GM18867 (cell line): ENCODE results near the gene ADAMTS14.

Experiments used
- ATAC-seq: cut with Tn5 transposase; IDR thresholded peaks from one replicate; pipeline ENCODE4 v1.9.1; 2021; ENCODE audit warnings: mild to moderate bottlenecking, moderate library complexity; ENCODE audit not compliant: unreplicated experiment

ADAMTS14 gene

DNA sequence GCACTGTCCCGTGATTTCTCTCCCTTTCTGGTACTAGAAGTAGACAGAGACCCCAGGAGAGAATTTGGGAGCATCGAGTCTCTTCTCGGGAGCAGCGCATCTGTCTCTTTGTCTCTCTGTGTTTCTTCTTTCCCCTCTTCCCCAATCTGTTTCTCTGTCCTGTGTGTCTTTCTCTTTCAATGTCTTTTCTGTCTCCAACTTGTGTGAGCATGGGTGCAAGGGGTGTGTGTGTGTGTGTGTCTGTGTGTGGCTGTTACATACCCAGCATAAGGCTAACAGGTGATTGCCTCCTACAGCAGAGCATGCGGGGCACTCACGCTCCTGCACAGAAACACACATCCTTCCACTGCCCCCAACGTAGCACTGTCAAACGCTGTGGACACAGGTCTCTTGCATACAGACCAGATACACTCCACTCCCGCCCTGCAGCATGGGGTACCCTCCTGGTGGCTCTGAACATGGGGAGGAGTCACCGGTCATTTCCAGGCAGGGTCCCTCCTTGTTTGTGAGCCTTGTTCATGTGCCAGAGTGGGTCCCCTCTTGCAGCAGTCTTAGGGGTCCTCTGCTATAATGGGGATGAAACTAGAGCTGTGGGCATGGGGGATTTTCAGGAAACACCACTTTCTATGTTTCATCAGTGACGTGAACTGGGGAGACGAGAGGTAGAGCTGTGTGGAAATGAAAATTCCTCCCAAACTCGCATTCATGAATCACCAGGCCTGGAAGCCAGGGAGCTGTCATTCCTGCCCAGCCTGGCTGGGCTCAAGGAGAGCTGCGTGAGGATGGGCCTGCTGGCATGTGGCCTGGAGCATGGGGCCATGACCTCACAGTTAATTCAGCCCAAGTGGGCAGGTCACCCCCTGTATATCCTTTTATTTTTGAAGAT is 980 bp downstream of the ADAMTS14 start:
- no peak for ATAC-seq

DNA sequence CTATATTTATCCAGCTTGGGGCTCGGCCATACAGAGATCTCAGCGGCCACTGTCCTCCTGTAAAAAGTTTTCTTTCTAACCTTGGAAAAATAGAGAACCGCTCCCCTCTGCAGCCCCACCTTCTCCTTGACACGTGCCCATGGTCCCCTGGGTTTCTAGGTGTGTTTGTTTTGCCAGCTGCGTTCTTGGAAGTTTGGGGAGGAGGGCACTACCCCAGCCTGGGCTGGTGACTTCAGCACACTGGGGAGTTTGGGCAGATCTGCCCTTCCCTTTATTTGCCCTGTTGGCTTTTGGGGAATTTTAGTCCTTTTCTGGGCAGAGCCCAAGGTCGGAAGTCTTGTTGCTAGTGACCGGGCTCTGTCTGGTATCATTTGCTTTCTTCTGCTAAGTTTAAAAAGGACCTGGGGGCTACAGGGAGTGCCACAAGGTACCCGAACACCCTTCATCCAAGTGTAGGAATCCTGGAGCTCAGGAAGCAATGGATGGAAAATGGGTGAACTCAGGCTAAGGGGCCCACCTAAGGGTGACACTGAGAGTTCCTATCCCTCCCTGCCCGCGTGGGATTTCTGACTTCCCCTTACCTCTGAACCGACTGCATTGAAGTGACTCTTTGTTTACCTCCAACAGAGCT is 1.7 kb downstream of the ADAMTS14 start:
- no peak for ATAC-seq

DNA sequence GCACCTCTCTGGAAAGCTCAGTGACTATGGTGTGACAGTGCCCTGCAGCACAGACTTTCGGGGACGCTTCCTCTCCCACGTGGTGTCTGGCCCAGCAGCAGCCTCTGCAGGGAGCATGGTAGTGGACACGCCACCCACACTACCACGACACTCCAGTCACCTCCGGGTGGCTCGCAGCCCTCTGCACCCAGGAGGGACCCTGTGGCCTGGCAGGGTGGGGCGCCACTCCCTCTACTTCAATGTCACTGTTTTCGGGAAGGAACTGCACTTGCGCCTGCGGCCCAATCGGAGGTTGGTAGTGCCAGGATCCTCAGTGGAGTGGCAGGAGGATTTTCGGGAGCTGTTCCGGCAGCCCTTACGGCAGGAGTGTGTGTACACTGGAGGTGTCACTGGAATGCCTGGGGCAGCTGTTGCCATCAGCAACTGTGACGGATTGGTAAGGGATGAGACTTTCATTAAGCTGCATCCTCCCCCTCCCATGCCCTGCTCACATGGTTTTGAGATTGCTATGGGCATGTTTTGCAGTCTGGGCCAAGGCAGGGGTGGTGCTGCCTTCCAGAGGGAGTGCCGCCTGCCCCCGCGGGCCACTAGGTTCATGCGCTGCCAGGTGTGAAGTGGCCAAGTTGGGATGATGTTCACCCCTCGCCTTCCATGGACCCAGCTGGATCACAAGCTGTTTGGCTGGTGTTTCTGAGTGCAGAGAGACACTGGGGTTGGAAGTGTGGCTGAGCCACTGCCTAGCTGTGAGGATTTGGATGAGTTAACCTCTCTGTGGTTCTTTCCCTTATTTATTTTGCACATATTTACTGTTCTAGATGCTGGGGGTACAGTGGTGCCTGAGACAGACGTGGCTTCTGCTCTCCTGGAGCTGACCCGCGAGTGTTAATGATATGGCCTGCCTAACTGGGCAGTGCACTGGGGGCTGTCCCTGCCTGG is 2.5 kb downstream of the ADAMTS14 start:
- ATAC-seq = no peak

DNA sequence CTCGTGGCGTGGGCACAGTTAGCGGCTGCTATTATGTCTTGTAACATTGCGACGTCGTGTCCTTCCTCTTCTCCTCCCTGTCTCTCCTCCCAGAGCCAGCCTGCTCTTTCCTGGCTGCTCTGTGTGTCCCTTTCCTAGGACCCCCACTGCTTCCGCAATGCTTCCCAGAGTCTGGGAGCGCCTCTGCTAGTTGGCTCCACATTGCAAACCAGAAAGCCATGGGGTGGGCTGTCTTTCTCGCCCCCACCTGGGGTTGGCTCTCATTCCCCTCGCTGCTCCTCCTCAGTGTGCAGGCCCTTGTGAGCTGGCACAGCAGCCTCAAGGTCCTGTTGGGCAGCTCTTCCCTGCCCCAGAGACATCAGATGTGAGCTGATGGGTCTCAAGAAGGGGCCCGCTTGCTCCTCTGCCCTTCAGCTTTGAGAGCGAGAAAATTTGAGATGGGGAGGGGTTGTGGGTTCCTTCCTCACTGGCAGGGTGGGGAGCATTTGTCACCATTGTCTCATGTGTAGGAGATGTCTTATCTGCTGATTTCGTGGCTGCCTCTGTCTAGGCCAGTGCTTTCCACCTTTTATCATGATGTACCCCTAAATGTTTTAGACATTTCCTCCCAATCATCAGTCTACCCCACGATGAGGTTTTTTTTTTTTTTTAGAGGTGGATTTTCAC is 3.3 kb downstream of the ADAMTS14 start:
- no peak for ATAC-seq

DNA sequence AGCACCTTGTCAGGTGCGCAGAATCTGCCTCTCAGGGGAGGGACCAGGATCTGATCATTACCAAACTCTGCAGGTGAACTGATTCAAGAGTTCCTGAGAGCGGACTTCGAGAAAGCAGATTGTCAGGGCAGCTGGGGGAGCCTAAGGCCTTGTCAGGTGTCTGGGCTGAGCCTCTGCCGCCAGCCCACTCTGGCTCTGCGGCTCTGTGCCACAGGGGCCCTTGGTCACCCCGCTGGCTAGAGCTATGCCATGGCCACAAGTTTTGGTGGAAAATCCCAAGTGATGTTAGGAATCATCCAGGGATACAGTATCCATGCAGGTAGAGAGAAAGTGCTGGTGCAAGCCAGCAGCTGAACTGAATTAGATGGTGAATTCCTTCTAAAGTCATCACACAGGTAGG is 4.2 kb downstream of the ADAMTS14 start:
- ATAC-seq = no peak

DNA sequence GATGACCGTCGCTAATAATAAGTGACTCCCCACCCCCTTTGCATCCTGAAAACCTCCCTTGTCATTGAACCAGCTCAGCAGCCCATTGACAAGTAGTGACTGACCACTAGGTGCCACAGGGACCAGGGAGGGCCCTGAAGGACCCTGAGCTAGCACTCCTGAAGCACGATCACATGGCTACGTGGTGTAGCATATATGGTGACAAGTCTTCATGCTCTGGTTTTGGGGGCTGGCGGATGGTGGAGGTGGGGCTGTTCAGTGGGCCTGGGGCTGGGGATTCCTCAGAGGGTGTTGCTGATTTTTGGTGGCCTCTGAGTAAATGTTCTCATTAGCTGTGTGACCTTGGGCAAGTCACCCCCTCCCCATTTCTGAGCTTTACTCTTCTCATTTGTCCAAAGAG is 4.7 kb downstream of the ADAMTS14 start:
- ATAC-seq = no peak

DNA sequence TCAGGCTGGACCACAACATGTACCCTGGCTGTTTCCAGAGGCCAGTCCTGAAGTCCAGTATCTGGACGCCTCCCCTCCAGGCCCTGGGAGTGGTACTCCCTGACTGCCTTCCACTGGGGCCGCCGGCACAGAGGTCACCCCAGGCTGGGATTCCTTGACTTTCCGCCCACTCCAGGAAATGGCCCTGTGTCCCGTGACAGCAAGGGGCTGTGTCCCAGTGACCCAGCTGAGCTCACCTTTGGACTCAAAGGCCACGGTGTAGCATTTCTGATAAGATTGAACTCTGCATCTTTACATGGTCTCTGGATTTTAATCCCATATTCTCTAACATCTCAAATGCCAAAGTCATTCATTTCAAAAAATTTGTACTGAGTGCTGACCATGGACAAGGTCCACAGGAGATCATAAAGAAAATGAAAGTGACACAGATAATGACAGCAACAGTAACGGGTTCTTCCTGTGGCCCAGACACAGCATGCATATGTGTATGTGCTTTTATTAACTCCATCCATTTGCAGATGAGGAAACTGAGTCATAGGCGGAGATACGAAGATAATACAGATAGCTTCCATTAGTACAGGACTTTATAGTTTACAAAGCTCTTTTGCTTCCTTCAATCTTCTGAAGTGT is 5.4 kb downstream of the ADAMTS14 start:
- no peak for ATAC-seq

DNA sequence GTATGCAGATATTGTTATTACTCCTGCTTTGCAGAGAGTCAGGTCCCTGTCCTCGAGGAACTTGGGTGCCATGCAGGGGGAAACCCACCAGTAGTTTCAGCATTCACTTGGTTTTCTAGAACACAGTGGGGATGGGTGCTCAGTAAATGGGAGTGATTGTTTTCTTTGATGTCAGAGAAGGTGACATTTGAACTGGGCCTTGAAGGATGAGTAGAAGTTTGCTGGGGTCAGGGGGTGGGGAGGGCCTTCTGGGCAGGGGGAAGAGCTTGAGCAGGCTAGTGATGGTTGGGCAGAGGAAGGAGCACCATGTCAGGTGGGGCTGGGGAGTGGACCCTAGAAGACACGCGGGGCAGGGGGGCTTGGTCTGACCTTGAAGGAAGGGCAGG is 5.9 kb downstream of the ADAMTS14 start:
- no peak for ATAC-seq

DNA sequence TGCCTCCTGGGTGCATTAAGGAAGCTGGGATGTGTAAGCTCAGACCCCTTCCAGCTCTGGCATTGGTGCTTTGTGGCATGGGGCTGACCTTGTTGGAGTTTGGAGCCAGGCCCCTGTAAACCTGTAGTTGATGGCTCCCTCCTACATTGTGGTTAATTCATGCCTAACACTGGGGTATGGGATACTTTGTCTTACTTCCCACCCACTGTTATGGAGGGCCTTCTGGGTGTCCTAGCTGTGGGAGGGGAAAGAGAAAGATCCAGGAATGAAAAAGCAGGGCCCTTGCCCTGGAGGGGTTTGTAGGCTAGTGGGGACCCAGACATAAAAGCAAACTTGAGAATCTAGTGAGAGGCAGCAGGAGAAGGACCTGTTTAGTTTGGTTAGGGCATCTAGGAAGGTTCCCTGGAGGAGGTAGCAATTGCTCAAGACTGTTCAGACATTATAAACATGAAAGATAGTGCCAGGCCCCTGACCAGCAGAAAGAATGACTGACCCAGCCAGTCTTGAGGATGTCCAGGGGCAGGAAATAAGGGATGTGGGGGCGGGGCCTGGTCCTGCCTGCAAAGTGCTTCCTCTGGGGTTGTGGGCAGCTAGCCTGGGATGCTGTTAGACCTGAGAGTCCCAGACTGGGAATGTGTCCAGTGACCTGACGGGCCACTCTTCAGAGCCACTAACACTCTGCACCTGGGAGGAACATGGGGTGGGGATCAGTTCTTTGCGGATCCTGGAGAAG is 6.6 kb downstream of the ADAMTS14 start:
- no peak for ATAC-seq

DNA sequence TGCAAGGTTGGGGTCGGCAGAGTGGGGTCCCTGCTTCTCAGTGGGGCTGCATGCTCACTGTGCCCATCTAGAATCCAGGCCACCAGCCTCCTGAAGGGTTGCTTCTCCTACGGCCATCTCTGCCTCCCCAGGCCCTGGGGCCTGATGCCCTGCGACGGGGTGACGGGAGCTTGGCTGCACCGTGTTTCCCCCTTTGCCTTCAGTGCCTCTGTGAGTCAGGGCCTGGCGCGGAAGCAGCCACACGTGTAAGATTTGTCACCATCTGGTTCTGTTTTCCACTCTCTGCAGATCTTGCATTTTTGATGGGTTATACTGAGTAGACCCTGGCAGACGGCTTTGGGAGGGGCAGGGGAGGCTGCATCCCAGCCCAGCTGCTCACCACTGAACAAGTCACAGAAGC is 7.2 kb downstream of the ADAMTS14 start:
- no peak for ATAC-seq

DNA sequence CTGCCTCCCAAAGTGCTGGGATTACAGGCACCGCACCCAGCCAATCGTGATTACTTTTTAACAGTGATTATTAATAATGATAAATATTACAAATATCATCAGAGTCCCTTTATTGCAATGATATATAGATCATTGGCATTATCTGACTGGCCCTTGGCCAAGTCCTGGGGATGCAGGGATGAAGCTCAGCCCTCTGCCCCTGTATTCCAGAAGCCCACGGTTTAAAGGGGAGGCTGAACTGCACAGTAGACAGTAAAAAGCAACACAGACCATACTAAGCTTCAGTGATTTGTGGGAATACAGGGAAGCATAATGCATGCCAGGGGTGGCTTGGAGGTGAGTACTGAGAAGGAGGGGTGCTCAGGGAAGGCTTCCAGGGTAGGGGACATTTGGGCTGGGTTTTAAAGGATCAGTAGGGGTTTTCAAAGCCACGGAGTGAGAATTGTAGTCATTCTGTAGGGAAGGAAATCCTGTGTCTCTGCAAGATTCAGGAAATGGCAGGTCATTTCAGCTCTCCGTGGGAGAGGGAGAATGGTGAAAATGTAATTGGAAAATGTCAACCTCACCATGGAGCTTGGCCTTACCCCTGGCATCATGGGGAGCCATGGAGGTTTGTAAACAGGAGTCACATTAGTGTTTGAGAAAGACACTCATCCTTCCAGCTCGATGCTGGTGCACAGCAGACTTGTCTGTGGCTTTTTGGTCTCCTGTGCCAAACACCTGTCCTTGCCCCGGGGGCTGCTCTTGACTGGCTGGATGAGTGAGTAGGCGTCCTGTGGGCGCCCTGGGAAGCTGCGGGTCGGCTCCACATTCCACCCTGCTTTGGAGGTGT is 8.8 kb downstream of the ADAMTS14 start:
- no peak for ATAC-seq

DNA sequence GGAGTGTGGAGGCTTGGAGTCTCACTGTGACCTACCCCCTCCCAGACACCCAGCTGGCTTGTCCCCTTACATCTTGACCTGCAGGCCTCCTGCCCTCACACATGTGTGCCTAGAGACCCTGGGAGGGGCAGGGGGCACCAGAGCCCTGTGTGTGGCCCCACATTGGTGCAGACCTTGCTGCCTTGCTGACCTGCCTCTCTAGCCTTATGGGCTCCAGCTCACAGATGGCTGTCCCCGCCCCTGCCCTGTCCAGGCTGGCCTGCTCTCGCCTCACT is 9.4 kb downstream of the ADAMTS14 start:
- ATAC-seq = no peak

DNA sequence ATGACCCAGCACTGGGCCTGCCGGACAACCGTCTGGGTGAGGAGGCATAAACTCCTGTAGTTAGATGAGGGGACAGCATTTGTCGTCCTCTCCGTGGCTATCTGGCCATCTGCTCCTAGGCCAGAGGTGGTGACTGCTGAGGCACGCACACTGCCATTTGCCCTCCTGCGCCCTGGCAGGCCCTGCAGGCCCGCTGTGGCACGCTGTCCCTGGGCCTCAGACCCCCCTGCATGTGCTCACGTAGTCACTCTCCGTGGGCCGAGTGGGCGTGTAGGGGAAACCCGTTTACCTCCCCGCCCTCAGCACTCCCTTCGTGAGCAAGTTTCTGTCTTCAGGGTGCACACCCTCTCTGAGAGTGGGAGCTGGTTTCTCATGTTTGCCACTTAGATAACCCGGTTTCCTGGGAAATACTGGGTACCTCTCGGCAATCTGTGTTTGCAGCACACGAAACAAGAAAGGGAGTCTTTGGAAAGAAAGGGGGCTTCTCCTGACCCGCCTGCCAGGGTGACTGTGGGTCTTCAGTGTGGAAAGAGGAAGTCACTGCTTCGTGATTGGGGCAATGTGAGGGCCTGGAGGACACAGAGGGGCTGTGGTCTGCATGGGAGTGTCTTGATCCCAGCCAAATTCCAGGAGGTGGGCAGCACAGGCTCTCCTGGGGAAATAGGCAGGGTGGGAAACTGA is 10.8 kb downstream of the ADAMTS14 start:
- no peak for ATAC-seq

DNA sequence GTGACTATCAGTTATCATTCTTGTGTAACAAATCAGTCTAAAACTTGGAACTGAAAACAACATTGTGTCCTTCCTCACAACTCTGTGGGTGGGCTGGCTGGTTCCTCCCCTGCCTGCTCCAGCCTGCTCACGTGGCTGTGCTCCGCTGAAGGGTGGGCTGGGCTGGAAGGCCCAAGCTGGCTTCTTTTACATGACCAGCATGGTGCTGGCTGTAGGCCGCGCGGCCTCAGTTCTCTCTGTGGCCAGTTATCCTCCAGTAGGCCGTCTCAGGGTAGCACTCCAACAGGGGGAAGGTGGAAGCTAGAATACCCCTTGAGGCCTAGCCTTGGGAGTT is 11.3 kb downstream of the ADAMTS14 start:
- no peak for ATAC-seq

DNA sequence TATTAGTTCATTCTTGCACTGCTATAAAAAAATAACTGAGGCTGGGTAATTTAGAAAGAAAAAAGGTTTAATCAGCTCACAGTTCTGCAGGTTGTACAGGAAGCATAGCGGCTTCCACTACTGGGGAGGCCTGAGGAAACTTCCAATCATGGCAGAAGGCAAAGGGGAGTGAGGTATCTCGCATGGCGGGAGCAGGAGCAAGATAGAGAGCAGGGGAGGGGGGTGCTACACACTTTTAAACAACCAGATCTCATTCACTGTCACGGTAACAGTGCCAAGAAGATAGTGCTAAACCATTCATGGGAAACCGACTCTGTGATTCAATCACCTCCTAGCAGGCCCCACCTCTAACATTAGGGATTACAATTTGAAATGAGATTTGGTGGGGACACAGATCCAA is 11.6 kb downstream of the ADAMTS14 start:
- no peak for ATAC-seq

DNA sequence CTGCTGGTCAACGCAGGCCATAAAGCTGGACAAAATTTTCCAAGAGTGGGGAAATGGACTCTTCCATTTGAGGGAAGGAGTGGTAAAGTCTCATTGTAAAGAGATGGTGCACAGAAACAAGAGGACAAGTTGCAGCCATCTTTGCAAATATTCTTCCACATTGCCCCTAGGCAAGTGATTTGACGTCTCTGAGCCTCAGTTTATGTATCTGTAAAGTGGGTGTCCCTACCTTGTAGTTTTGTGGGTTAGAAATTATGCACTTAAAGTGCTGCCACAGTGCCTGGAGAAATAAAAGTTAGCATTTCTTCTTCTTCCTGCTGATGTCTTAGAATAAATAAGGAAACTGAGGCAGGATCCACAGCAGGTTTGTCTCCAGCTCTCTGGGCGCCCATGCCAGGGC is 12.1 kb downstream of the ADAMTS14 start:
- ATAC-seq = no peak

DNA sequence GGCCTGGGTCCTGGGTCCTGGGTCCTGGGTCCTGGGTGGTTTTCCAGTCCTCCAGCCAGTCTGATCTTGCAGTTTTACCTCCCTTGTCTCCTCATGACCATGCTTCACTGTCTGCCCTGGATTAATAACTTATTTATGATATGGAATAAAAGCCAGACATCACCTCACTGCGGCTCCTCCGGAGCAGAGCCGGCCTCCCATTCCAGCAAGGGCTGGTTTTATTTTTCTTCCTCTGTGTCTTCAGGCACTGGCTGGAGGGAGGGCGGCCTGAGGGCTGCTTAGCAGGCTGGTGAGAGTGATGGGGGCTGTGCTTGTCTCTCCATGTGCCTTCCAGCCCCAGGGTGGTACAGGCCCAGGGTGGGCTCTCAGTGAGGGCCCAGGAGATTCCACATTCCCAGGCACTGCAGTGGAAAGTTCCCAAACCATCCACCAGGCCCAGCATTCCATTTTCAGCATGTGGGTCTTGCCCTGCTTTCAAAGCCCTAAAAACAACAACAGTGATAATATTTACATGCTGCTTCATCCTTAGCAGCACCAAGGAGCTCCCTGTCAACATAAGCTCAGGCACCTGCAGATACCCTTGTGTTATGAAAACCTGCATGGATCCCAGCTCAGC is 12.6 kb downstream of the ADAMTS14 start:
- no peak for ATAC-seq

DNA sequence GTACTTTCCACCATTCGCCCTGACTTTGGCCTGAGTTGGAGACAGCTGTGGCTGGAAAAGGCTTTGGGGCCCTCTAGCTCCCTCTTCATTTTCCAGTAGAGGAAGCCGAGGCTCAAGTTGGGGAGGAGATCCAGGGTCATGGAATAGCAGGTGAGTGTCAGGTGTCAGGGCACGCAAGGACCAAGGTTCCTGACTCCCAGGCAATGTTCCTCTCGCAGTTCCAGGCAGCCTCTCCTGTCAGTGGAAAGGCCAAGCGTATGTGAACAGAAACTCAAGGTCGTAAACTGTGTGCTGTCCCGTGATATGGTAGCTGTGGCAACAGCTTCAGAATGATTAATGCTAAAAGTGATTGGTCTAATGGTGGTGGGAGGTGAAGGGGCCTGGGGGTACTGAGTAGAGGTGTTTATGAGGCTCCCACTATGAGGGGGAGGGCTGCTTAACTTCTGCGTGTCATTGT is 13.2 kb downstream of the ADAMTS14 start:
- ATAC-seq = no peak
